Measurements from ENCODE around the gene GPHN. TPM values are rescaled to one million over a fixed set of nuclear protein-coding genes. Genes with fewer than 3 reads are reported as not detected.

GPHN gene
- polyA plus RNA-seq, 1 donor (not counting 4 experiments of a cell fraction or from before 2014, with no cell fraction given), result 17.6 TPM

- no peaks in the 10 kb centered on the region for H3K79me2 ChIP-seq (ENCODE audit: control insufficient read depth, insufficient read depth, low read length)
- no peaks in the 10 kb centered on the region for H3K9me1 ChIP-seq (ENCODE audit: control insufficient read depth, extremely low read depth, insufficient read depth, low read length)
- H3K4me3 ChIP-seq (ENCODE audit: control insufficient read depth in 2 of 3, extremely low read depth in 1 of 3, insufficient read depth in 2 of 3, low read depth in 1 of 3, low read length in 3 of 3), result no peak overlapping the region
- dilution Hi-C loops (cut with MboI; ENCODE audit: extremely low pct_ligation_motif_present, low sequenced_read_pairs), result no loop called here
- no peak overlapping the region for H3K9ac ChIP-seq (ENCODE audit: control insufficient read depth, extremely low read depth, insufficient read depth, low read length)
- H3K9me3 ChIP-seq (ENCODE audit: control insufficient read depth, low read depth, low read length), result no peaks in the 10 kb centered on the region
- no peak overlapping the region for H3K27ac ChIP-seq (ENCODE audit: control insufficient read depth, insufficient read depth, low read length)
- H3K4me2 ChIP-seq (ENCODE audit: control insufficient read depth, extremely low read depth, insufficient read depth, low read depth, low read length), result no peak overlapping the region
- no peaks in the 10 kb centered on the region for H3K36me3 ChIP-seq (ENCODE audit: control insufficient read depth in 2 of 2, extremely low read depth in 1 of 2, insufficient read depth in 2 of 2, low read length in 2 of 2)
- no peak overlapping the region for H2AFZ ChIP-seq (ENCODE audit: control insufficient read depth, low read length)
- no peak for TF ChIP-seq EZH2 (IDR thresholded peaks at IDR 0.05; ENCODE audit: low read length)
- no peak for TF ChIP-seq CTCF (optimal IDR thresholded peaks at IDR 0.05 in 1 of 3, IDR thresholded peaks at IDR 0.05 in 1 of 3, conservative IDR thresholded peaks at IDR 0.05 in 1 of 3; ENCODE audit: extremely low read depth in 1 of 3, insufficient read depth in 2 of 3, low read length in 3 of 3)
- DNase-seq (ENCODE audit: low read depth, low spot score), result no peak
- H3K27me3 ChIP-seq (ENCODE audit: control insufficient read depth, extremely low read depth, insufficient read depth, low read length), result no peaks in the 10 kb centered on the region
- H3K4me1 ChIP-seq (ENCODE audit: control insufficient read depth, extremely low read depth, insufficient read depth, low read length), result no peaks in the 10 kb centered on the region
- no peak for FAIRE-seq
- H4K20me1 ChIP-seq (ENCODE audit: control insufficient read depth, extremely low read depth, insufficient read depth, low read length), result no peaks in the 10 kb centered on the region
These were observed 542.9 kb downstream of the GPHN start for GRCh38 chr14:67050896-67051295.

GRCh38 chr14:67056684-67057083 lies 548.7 kb downstream of the GPHN start:
- FAIRE-seq (no peak), DNase-seq (ENCODE audit: low read depth, low spot score) (no peak)
- Histone ChIP-seq H3K79me2 (ENCODE audit: control insufficient read depth, insufficient read depth, low read length) (no peaks in the 10 kb centered on the region), H2AFZ (ENCODE audit: control insufficient read depth, low read length) (no peak overlapping the region), H3K9me1 (ENCODE audit: control insufficient read depth, extremely low read depth, insufficient read depth, low read length) (no peaks in the 10 kb centered on the region), H3K9me3 (ENCODE audit: control insufficient read depth, low read depth, low read length) (no peaks in the 10 kb centered on the region), H3K27me3 (ENCODE audit: control insufficient read depth, extremely low read depth, insufficient read depth, low read length) (no peaks in the 10 kb centered on the region), H3K27ac (ENCODE audit: control insufficient read depth, insufficient read depth, low read length) (no peak overlapping the region), H3K4me2 (ENCODE audit: control insufficient read depth, extremely low read depth, insufficient read depth, low read depth, low read length) (no peak overlapping the region), H4K20me1 (ENCODE audit: control insufficient read depth, extremely low read depth, insufficient read depth, low read length) (no peaks in the 10 kb centered on the region), H3K36me3 (ENCODE audit: control insufficient read depth in 2 of 2, extremely low read depth in 1 of 2, insufficient read depth in 2 of 2, low read length in 2 of 2) (no peaks in the 10 kb centered on the region), H3K4me1 (ENCODE audit: control insufficient read depth, extremely low read depth, insufficient read depth, low read length) (no peaks in the 10 kb centered on the region), H3K4me3 (ENCODE audit: control insufficient read depth in 2 of 3, extremely low read depth in 1 of 3, insufficient read depth in 2 of 3, low read depth in 1 of 3, low read length in 3 of 3) (no peak overlapping the region), H3K9ac (ENCODE audit: control insufficient read depth, extremely low read depth, insufficient read depth, low read length) (no peak overlapping the region)
- TF ChIP-seq CTCF (optimal IDR thresholded peaks at IDR 0.05 in 1 of 3, IDR thresholded peaks at IDR 0.05 in 1 of 3, conservative IDR thresholded peaks at IDR 0.05 in 1 of 3; ENCODE audit: extremely low read depth in 1 of 3, insufficient read depth in 2 of 3, low read length in 3 of 3), result no peak
- no peak for TF ChIP-seq EZH2 (IDR thresholded peaks at IDR 0.05; ENCODE audit: low read length)
- dilution Hi-C loops (cut with MboI; ENCODE audit: extremely low pct_ligation_motif_present, low sequenced_read_pairs), result no loop called here
